Endothelial cell of umbilical vein (primary cell): ENCODE data around the gene SLC35G3. TPM values are rescaled to one million over a fixed set of nuclear protein-coding genes. Genes with fewer than 3 reads are reported as not detected.

Experiments
- BruUV-seq: library from RNA; stranded (reverse); fragments of 400-500 nt; replicated peaks from 2 replicates; lab custom pipeline; 2021; lab: Mats Ljungman, UMichigan
- CTCF ChIA-PET: fragments of 300-600, 350-600 bp; sonication (Branson Sonifier 250); formaldehyde crosslinking; loops from one replicate; lab custom pipeline; 2021; ENCODE audit warnings: antibody characterized with exemption, inconsistent platforms; lab: Charles Lee
- POLR2A ChIA-PET: fragments of 300-600, 350-600 bp; sonication (Branson Sonifier 250); formaldehyde crosslinking; loops from one replicate; lab custom pipeline; 2021; ENCODE audit warnings: antibody characterized with exemption, inconsistent platforms; lab: Charles Lee
- DNase-seq: peaks from one replicate; pipeline ENCODE4 v3.0.0-alpha.2; 2011; ENCODE audit warnings: low read depth, low spot score
- FAIRE-seq: peaks from 2 replicates; lab custom pipeline; 2011; peaks lifted over from hg19 to GRCh38; lab: Jason Lieb, UNC
- H2AFZ ChIP-seq: 2 replicates; pipeline ENCODE4 v1.6.0; 2012; ENCODE audit warnings: low read depth, low read length, control low read depth, inconsistent platforms
- H3K27ac ChIP-seq: 2 replicates; pipeline ENCODE4 v1.5.1; 2011; ENCODE audit warnings: low read depth, mild to moderate bottlenecking, control low read depth, low read length, moderate library complexity; ENCODE audit not compliant: insufficient read depth
- H3K27me3 ChIP-seq, 2 experiments: 2 replicates each; pipeline versions ENCODE4 v1.6.0 to v1.6.1; 2011; ENCODE audit warnings: low read length in 2 of 2, mixed read lengths in 1 of 2; ENCODE audit not compliant: control insufficient read depth in 2 of 2, insufficient read depth in 2 of 2
- H3K36me3 ChIP-seq, 2 experiments: 2 replicates in 1 of 2; 3 replicates in 1 of 2; pipeline ENCODE4 v1.5.1; 2011; ENCODE audit warnings: low read length in 2 of 2, mild to moderate bottlenecking in 1 of 2, moderate library complexity in 1 of 2; ENCODE audit not compliant: control insufficient read depth in 2 of 2, insufficient read depth in 2 of 2; ENCODE audit errors: extremely low read depth in 1 of 2
- H3K4me1 ChIP-seq: 3 replicates; pipeline ENCODE4 v1.5.1; 2011; ENCODE audit warnings: mild to moderate bottlenecking, low read length; ENCODE audit not compliant: control insufficient read depth, insufficient read depth; ENCODE audit errors: extremely low read depth
- H3K4me2 ChIP-seq: 2 replicates; pipeline ENCODE4 v1.6.1; 2011; ENCODE audit warnings: low read length, control low read depth, mixed read lengths; ENCODE audit not compliant: insufficient read depth
- H3K4me3 ChIP-seq, 3 experiments: fragments of 200-600 bp in 1 of 3; sonication (generic), shearing (Covaris generic) in 1 of 3; replicated peaks in 1 of 3; 2 replicates each; pipeline ENCODE4 v1.5.1; 2011 to 2016; ENCODE audit warnings: control low read depth in 3 of 3, low read length in 3 of 3, mild to moderate bottlenecking in 2 of 3, inconsistent platforms in 1 of 3, low read depth in 1 of 3, moderate library complexity in 1 of 3; ENCODE audit not compliant: insufficient read depth in 1 of 3
- H3K79me2 ChIP-seq: 2 replicates; pipeline ENCODE4 v1.6.0; 2012; ENCODE audit warnings: low read length, inconsistent platforms; ENCODE audit not compliant: control insufficient read depth, insufficient read depth
- H3K9ac ChIP-seq: replicated peaks from 2 replicates; pipeline ENCODE3; 2011; ENCODE audit warnings: low read length, control low read depth; ENCODE audit not compliant: insufficient read depth; ENCODE audit errors: extremely low read depth
- H3K9me1 ChIP-seq: replicated peaks from 3 replicates; pipeline ENCODE4 v1.6.0; 2011; ENCODE audit warnings: mild to moderate bottlenecking, low read length; ENCODE audit not compliant: control insufficient read depth, insufficient read depth; ENCODE audit errors: extremely low read depth
- H3K9me3 ChIP-seq: replicated peaks from 2 replicates; pipeline ENCODE4 v1.5.1; 2012; ENCODE audit warnings: low read length, inconsistent platforms; ENCODE audit not compliant: control insufficient read depth, insufficient read depth
- H4K20me1 ChIP-seq: replicated peaks from 2 replicates; pipeline ENCODE3; 2011; ENCODE audit warnings: mild to moderate bottlenecking, low read length; ENCODE audit not compliant: control insufficient read depth, insufficient read depth; ENCODE audit errors: extremely low read depth
- EZH2 ChIP-seq: IDR thresholded peaks from 2 replicates; pipeline ENCODE4 v1.6.1; 2012; ENCODE audit warnings: borderline replicate concordance, low read depth, mild to moderate bottlenecking, moderate library complexity, low read length, inconsistent platforms; ENCODE audit not compliant: severe bottlenecking
- FOS ChIP-seq: IDR thresholded peaks from 2 replicates; pipeline ENCODE4 v1.6.1; 2011; ENCODE audit warnings: mild to moderate bottlenecking, low read length, moderate library complexity, borderline replicate concordance; ENCODE audit not compliant: insufficient read depth
- GATA2 ChIP-seq: IDR thresholded peaks from 2 replicates; pipeline ENCODE4 v1.7.0; 2011; ENCODE audit warnings: low read depth, mild to moderate bottlenecking, moderate library complexity, mixed read lengths, low read length; ENCODE audit not compliant: insufficient read length, insufficient read depth
- JUN ChIP-seq: IDR thresholded peaks from 2 replicates; pipeline ENCODE4 v1.6.1; 2011; ENCODE audit warnings: borderline replicate concordance, low read depth; ENCODE audit not compliant: insufficient read length, insufficient read depth
- MYC ChIP-seq: IDR thresholded peaks from one replicate; pipeline ENCODE4 v1.6.1; 2011; ENCODE audit warnings: mild to moderate bottlenecking, low read depth, low read length
- POLR2A ChIP-seq: IDR thresholded peaks from 2 replicates; pipeline ENCODE4 v1.6.1; 2012; ENCODE audit warnings: low read depth, mild to moderate bottlenecking, control low read depth, low read length
- POLR2AphosphoS5 ChIP-seq: IDR thresholded peaks from 2 replicates; pipeline ENCODE4 v1.6.1; 2012; ENCODE audit warnings: low read depth, mild to moderate bottlenecking, control low read depth, low read length, moderate library complexity; ENCODE audit not compliant: insufficient read depth
- dilution Hi-C: fragments of 300-500 bp; cut with MboI; formaldehyde crosslinking; loops from one replicate; pipeline ENCODE4 v1.15.0; 2019; ENCODE audit warnings: low sequenced_read_pairs; ENCODE audit not compliant: extremely low pct_ligation_motif_present
- intact Hi-C: fragments of 100-400 bp; cut with micrococcal nuclease; formaldehyde crosslinking; loops from one replicate; pipeline ENCODE4 v1.10.0; 2022
- polyA plus RNA-seq, 4 experiments: library from polyadenylated mRNA; depleted of rRNA in 3 of 4; stranded (reverse) in 3 of 4; unstranded in 1 of 4; fragments of >200 nt; gene quantifications; 2 replicates each; pipeline versions ENCODE4 v1.2.1 to v1.2.3, GENCODE V29; 2011 to 2012; ENCODE audit warnings: missing spikeins in 1 of 4
- total RNA-seq: library from RNA; stranded (reverse); gene quantifications from 2 replicates; pipeline ENCODE4 v1.2.3, GENCODE V29; 2021
- TF ChIP-seq, protein P1 (sequence below), 2 donors: IDR thresholded peaks; 1 replicate in 1 of 2; 2 replicates in 1 of 2; pipeline ENCODE4 v1.5.1; 2011; ENCODE audit warnings: low read length in 2 of 2, mild to moderate bottlenecking in 2 of 2, moderate library complexity in 2 of 2, control low read depth in 1 of 2, inconsistent platforms in 1 of 2, low read depth in 1 of 2; ENCODE audit not compliant: insufficient read depth in 1 of 2; ENCODE audit errors: extremely low read depth in 1 of 2
- TF ChIP-seq, protein P2 (sequence below): IDR thresholded peaks from 2 replicates; pipeline ENCODE4 v1.6.1; 2011; ENCODE audit not compliant: insufficient read depth, insufficient read length

The SLC35G3 gene
- total and polyA plus RNA-seq, 2 donors (not counting 3 experiments of a cell fraction or from before 2014, with no cell fraction given): not detected

DNA sequence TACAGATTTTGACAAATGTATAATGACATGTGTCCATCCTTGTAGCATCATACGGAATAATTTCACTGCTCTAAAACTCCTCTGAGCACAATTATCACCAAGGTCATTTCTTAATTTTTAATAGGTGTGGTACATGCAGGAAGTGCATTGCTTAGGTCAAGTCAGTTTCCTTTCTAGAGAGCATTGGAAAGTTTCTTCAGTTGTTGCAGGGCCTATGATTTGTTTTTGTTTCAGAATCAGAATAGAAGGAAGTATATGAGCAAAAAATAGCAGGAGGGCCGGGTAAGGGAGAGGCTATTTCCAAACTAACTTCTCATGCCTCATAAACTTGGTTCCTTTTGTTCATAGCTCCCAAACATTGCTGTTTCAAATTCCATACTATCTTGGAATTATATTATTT is 24.7 kb upstream of the SLC35G3 start:
- peaks cover 9 to 18% of the 10 kb centered on the region in 2 experiments for H3K27me3 ChIP-seq
- H3K4me3 ChIP-seq: no peak overlapping the region
- dilution Hi-C loops: no loop called here
- H2AFZ ChIP-seq: no peak overlapping the region
- H4K20me1 ChIP-seq: no peaks in the 10 kb centered on the region
- H3K36me3 ChIP-seq: no peaks in the 10 kb centered on the region
- DNase-seq (peak; percentile 18), FAIRE-seq (no peak)
- ChIA-PET CTCF (no interaction called here), POLR2A (no interaction called here)
- H3K9ac ChIP-seq: no peak overlapping the region
- intact Hi-C loops: no loop called here
- H3K4me1 ChIP-seq: no peaks in the 10 kb centered on the region
- no peak overlapping the region for H3K27ac ChIP-seq
- no TSS peak for BruUV-seq
- no peaks in the 10 kb centered on the region for H3K9me1 ChIP-seq
- no peak overlapping the region for H3K4me2 ChIP-seq
- H3K79me2 ChIP-seq: no peaks in the 10 kb centered on the region
- no peaks in the 10 kb centered on the region for H3K9me3 ChIP-seq
- TF ChIP-seq GATA2 (no peak), FOS (no peak), POLR2AphosphoS5 (no peak)
- TF ChIP-seq, protein P1, sequence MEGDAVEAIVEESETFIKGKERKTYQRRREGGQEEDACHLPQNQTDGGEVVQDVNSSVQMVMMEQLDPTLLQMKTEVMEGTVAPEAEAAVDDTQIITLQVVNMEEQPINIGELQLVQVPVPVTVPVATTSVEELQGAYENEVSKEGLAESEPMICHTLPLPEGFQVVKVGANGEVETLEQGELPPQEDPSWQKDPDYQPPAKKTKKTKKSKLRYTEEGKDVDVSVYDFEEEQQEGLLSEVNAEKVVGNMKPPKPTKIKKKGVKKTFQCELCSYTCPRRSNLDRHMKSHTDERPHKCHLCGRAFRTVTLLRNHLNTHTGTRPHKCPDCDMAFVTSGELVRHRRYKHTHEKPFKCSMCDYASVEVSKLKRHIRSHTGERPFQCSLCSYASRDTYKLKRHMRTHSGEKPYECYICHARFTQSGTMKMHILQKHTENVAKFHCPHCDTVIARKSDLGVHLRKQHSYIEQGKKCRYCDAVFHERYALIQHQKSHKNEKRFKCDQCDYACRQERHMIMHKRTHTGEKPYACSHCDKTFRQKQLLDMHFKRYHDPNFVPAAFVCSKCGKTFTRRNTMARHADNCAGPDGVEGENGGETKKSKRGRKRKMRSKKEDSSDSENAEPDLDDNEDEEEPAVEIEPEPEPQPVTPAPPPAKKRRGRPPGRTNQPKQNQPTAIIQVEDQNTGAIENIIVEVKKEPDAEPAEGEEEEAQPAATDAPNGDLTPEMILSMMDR (IDR thresholded peaks at IDR 0.05; ENCODE audit: extremely low read depth in 1 of 2, insufficient read depth in 1 of 2, low read depth in 1 of 2, low read length in 2 of 2): no peak

DNA sequence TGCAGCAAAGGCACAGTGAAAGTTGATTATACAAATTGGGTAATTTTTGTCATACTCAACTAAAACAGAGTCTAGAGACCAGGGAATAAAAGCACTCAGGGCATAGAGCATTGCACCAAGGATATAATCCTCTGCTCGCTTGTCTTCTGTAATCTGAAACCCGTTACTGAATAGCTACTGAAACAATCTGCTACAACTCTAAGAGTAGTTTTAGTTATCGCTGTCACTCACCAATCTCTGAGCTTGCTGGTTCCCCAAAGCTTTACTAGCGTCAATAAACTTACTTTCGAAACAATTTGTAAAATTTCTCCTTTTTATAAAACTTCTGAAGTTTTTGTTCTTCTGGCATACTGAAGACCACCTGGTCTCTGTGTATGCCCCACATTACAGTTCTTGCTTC is 22.9 kb upstream of the SLC35G3 start:
- POLR2A ChIA-PET: no interaction called here
- CTCF ChIA-PET: no interaction called here
- no TSS peak for BruUV-seq

More for the DNA sequence above, 22.9 kb upstream of the SLC35G3 start:
- H2AFZ ChIP-seq: no peak overlapping the region
- H3K4me3 ChIP-seq: no peak overlapping the region
- no peak overlapping the region for H3K27ac ChIP-seq
- H3K79me2 ChIP-seq: no peaks in the 10 kb centered on the region
- dilution Hi-C loops (no loop called here), intact Hi-C loops (no loop called here)
- no peak overlapping the region for H3K9ac ChIP-seq
- TF ChIP-seq POLR2A: no peak
- TF ChIP-seq JUN: no peak
- TF ChIP-seq, protein P2, sequence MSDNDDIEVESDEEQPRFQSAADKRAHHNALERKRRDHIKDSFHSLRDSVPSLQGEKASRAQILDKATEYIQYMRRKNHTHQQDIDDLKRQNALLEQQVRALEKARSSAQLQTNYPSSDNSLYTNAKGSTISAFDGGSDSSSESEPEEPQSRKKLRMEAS: no peak
- no peak for TF ChIP-seq POLR2AphosphoS5
- TF ChIP-seq MYC: no peak
- TF ChIP-seq FOS: no peak
- TF ChIP-seq, protein P1 (IDR thresholded peaks at IDR 0.05; ENCODE audit: extremely low read depth in 1 of 2, insufficient read depth in 1 of 2, low read depth in 1 of 2, low read length in 2 of 2): no peak
- TF ChIP-seq EZH2: no peak
- TF ChIP-seq GATA2: no peak
- FAIRE-seq (no peak), DNase-seq (no peak)
- H3K9me1 ChIP-seq: no peaks in the 10 kb centered on the region
- no peak overlapping the region for H3K4me2 ChIP-seq
- H4K20me1 ChIP-seq: no peaks in the 10 kb centered on the region
- H3K4me1 ChIP-seq: no peaks in the 10 kb centered on the region
- H3K27me3 ChIP-seq: peaks cover 9 to 21% of the 10 kb centered on the region in 2 experiments
- no peaks in the 10 kb centered on the region for H3K36me3 ChIP-seq
- no peaks in the 10 kb centered on the region for H3K9me3 ChIP-seq
